ENCODE data around the gene CDH22.

DNA sequence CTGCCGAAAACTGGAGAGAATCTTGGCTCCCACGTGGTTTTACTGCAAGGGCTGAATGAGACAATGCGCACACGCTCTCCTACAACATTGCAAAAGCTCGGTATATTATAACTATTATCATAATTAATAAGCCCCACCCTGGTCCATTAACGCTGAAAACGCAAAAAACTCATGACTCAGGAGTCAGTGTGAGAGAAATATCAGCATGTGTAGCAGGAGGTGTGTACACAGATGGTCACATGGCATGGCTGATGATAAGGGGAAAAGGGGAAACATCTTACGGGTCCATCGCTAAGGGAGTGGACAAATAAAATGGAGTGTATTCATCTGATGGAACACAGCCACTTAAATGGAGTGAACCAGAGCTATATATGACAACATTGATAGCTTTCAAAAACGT lies 29.2 kb downstream of the CDH22 start:
- TF ChIP-seq EZH2 (IDR thresholded peaks at IDR 0.05), result no peak
- TF ChIP-seq, protein P1, sequence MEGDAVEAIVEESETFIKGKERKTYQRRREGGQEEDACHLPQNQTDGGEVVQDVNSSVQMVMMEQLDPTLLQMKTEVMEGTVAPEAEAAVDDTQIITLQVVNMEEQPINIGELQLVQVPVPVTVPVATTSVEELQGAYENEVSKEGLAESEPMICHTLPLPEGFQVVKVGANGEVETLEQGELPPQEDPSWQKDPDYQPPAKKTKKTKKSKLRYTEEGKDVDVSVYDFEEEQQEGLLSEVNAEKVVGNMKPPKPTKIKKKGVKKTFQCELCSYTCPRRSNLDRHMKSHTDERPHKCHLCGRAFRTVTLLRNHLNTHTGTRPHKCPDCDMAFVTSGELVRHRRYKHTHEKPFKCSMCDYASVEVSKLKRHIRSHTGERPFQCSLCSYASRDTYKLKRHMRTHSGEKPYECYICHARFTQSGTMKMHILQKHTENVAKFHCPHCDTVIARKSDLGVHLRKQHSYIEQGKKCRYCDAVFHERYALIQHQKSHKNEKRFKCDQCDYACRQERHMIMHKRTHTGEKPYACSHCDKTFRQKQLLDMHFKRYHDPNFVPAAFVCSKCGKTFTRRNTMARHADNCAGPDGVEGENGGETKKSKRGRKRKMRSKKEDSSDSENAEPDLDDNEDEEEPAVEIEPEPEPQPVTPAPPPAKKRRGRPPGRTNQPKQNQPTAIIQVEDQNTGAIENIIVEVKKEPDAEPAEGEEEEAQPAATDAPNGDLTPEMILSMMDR (IDR thresholded peaks at IDR 0.05), result no peak
